Measurements from ENCODE around the gene DYSF. TPM values are rescaled to one million over a fixed set of nuclear protein-coding genes. Genes with fewer than 3 reads are reported as not detected.

DYSF gene
- total and polyA plus RNA-seq, 7 donors = 38.3 to 208 (median 109) TPM

GRCh38 chr2:71591044-71591443 is 137.7 kb downstream of the DYSF start:
- H3K4me1 ChIP-seq = no peaks in the 10 kb centered on the region
- no peak overlapping the region for H3K27ac ChIP-seq
- no peak for DNase-seq
- TF ChIP-seq, protein P1, sequence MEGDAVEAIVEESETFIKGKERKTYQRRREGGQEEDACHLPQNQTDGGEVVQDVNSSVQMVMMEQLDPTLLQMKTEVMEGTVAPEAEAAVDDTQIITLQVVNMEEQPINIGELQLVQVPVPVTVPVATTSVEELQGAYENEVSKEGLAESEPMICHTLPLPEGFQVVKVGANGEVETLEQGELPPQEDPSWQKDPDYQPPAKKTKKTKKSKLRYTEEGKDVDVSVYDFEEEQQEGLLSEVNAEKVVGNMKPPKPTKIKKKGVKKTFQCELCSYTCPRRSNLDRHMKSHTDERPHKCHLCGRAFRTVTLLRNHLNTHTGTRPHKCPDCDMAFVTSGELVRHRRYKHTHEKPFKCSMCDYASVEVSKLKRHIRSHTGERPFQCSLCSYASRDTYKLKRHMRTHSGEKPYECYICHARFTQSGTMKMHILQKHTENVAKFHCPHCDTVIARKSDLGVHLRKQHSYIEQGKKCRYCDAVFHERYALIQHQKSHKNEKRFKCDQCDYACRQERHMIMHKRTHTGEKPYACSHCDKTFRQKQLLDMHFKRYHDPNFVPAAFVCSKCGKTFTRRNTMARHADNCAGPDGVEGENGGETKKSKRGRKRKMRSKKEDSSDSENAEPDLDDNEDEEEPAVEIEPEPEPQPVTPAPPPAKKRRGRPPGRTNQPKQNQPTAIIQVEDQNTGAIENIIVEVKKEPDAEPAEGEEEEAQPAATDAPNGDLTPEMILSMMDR (IDR thresholded peaks at IDR 0.05) = no peak
- H3K36me3 ChIP-seq (ENCODE audit: insufficient read depth in 1 of 2, low read depth in 1 of 2) = peaks cover 0 to 87% of the 10 kb centered on the region in 2 donors
- no peaks in the 10 kb centered on the region for H3K9me3 ChIP-seq
- WGBS, 3 donors = 95 to 100% (median 97%) methylated on average over 3 of the region's 3 CpGs
- no peak overlapping the region for H3K4me3 ChIP-seq
- intact Hi-C loops (cut with DNase I) = no loop called here
- no peaks in the 10 kb centered on the region for H3K27me3 ChIP-seq (ENCODE audit: insufficient read depth in 3 of 3, low read length in 2 of 3)
- no peak for ATAC-seq

- no peak for DNase-seq
- WGBS, 3 donors = 55 to 69% (median 63%) methylated on average over 10 to 12 of the region's 12 CpGs
- no peak for ATAC-seq
Measured at GRCh38 chr2:71592181-71592711, 138.9 kb downstream of the DYSF start.

GRCh38 chr2:71595569-71595968 is 142.2 kb downstream of the DYSF start:
- H3K27me3 ChIP-seq (ENCODE audit: insufficient read depth in 3 of 3, low read length in 2 of 3) = no peaks in the 10 kb centered on the region
- ATAC-seq (no peak), DNase-seq (no peak)
- H3K9me3 ChIP-seq = no peaks in the 10 kb centered on the region
- intact Hi-C loops (cut with DNase I) = no loop called here
- H3K4me1 ChIP-seq = no peaks in the 10 kb centered on the region
- TF ChIP-seq, protein P1 (IDR thresholded peaks at IDR 0.05) = no peak
- H3K36me3 ChIP-seq (ENCODE audit: insufficient read depth in 1 of 2, low read depth in 1 of 2) = peaks cover 0 to 93% of the 10 kb centered on the region in 2 donors
- WGBS, 3 donors = 87 to 89% (median 88%) methylated on average over 7 of the region's 7 CpGs
- no peak overlapping the region for H3K4me3 ChIP-seq
- no peak overlapping the region for H3K27ac ChIP-seq

More at GRCh38 chr2:71592181-71592711, 138.9 kb downstream of the DYSF start:
- TF ChIP-seq, protein P1 (IDR thresholded peaks at IDR 0.05) = no peak
- Histone ChIP-seq H3K36me3 (ENCODE audit: insufficient read depth in 1 of 2, low read depth in 1 of 2) (peaks cover 0 to 86% of the 10 kb centered on the region in 2 donors), H3K4me1 (no peaks in the 10 kb centered on the region), H3K27ac (no peak overlapping the region), H3K4me3 (no peak overlapping the region), H3K27me3 (ENCODE audit: insufficient read depth in 3 of 3, low read length in 2 of 3) (no peaks in the 10 kb centered on the region), H3K9me3 (no peaks in the 10 kb centered on the region)
- intact Hi-C loops (cut with DNase I) = no loop called here

DNA sequence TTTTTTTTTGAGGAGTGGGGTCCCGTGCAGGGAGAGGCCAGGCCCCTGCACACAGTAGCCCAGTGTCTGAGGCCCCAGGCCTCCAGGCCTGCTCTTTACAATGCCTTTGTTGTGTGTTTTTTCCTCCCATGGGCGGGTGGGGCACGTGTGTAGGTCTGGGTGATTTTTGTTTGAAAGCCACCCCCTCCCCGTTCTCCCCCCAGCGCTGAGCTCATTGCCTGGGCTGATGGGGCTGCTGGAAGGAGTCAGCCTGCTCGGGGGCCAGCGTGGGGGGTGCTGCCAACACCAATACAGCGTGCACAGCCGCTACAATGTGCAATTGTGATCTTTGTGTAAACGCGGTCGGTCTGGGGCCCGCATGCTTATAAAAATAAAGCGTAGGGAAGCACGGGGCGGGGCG is 142.7 kb downstream of the DYSF start:
- Histone ChIP-seq H3K9me3 (no peaks in the 10 kb centered on the region), H3K4me3 (no peak overlapping the region), H3K36me3 (ENCODE audit: insufficient read depth in 1 of 2, low read depth in 1 of 2) (peaks cover 0 to 93% of the 10 kb centered on the region in 2 donors), H3K4me1 (no peaks in the 10 kb centered on the region), H3K27ac (no peak overlapping the region), H3K27me3 (ENCODE audit: insufficient read depth in 3 of 3, low read length in 2 of 3) (no peaks in the 10 kb centered on the region)
- intact Hi-C loops (cut with DNase I) = no loop called here
- DNase-seq (no peak), ATAC-seq (no peak)
- WGBS, 3 donors = 71 to 75% (median 72%) methylated on average over 17 of the region's 17 CpGs
- TF ChIP-seq, protein P1 (IDR thresholded peaks at IDR 0.05) = no peak

DNA sequence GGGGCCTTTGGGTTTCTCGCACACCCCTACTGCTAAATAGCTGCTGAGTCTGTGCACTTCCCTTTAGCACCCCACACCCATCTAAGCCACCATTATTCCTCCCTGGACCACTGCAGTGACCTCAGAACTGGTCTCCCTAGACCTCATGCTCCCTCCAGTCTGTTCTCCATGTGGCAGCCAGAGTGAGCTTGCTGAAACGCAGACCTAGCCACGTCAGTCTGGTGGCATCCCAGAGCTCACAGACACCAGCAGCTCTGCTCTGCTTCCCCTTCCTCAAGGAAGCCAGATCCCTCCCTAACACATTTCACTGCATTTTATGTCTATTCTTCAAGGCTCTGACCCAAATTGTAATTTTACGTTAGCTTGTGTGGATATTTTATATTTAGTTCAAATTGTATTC is 144.4 kb downstream of the DYSF start:
- intact Hi-C loops (cut with DNase I) = no loop called here
- no peaks in the 10 kb centered on the region for H3K27me3 ChIP-seq (ENCODE audit: insufficient read depth in 3 of 3, low read length in 2 of 3)
- DNase-seq (no peak), ATAC-seq (no peak)
- peaks cover 2 to 93% of the 10 kb centered on the region in 2 donors for H3K36me3 ChIP-seq (ENCODE audit: insufficient read depth in 1 of 2, low read depth in 1 of 2)
- no peaks in the 10 kb centered on the region for H3K4me1 ChIP-seq
- 91 to 97% (median 92%) methylated on average over 4 of the region's 4 CpGs for WGBS, 3 donors
- no peaks in the 10 kb centered on the region for H3K9me3 ChIP-seq
- no peak overlapping the region for H3K27ac ChIP-seq
- no peak overlapping the region for H3K4me3 ChIP-seq
- TF ChIP-seq, protein P1 (IDR thresholded peaks at IDR 0.05) = no peak

Data from psoas muscle (tissue), 8 donors.